ENCODE measurements around the gene COX5B.
"Not testable (repeated sequence)": the region's sequence is repeated elsewhere in the genome, so short reads cannot be mapped to it uniquely, and the experiment has no call there.

Gene COX5B

DNA sequence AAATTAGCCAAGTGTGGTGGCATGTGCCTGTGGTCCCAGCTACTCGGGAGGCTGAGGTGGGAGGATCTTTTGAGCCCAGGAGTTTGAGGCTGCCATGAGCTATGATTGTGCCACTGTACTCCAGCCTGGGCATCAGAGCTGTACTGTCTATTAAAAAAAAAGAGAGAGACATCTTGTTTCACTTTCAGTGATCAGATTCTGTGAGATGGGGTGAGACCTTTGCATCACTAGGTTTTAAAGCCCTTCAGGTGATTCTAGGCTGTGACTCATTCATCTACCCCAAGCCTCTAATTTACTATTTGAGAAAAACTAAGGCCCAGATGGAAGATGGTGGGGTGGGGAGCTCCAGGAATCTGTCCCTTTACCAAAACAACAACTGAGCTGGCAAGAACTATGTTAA, 30.8 kb downstream of the COX5B start:
- Histone ChIP-seq H3K4me1 (ENCODE audit: insufficient read depth, insufficient read length) (no peaks in the 10 kb centered on the region), H3K9ac (ENCODE audit: insufficient read length, low read depth) (no peak overlapping the region), H3K4me3 (ENCODE audit: insufficient read length, low read depth) (no peak overlapping the region), H3K36me3 (ENCODE audit: insufficient read depth, insufficient read length, low read length) (no peaks in the 10 kb centered on the region), H3K27me3 (ENCODE audit: insufficient read depth, insufficient read length) (no peaks in the 10 kb centered on the region), H3K9me3 (ENCODE audit: insufficient read depth, low read length) (no peaks in the 10 kb centered on the region; the same call in 1 of the 2 replicates)
- TF ChIP-seq YY1 (IDR thresholded peaks at IDR 0.05; ENCODE audit: insufficient read depth, insufficient read length) (no peak), SUZ12 (IDR thresholded peaks at IDR 0.05; ENCODE audit: extremely low read depth, insufficient read depth, insufficient read length) (no peak), ZNF274 (IDR thresholded peaks at IDR 0.05; ENCODE audit: low read depth, low read length) (no peak)
- no peak for DNase-seq (ENCODE audit: low read depth, low spot score)

DNA sequence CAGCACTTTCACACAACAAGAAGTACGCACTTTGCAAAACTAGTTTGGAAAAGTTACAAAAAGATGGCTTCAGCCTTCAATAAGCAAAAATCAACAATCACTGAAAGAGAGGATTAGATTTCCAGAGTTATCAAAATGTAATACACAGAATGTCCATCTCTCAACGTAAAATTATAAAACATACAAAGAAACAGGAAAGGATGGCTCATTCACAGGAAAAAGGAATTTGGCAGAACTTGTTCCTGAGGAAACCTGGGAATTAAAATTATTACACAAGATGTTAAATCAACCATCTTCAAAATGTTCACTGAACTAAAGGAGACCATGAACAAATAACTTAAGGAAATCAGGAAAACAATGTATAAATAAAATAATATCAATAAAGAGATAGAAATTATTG, 31.6 kb downstream of the COX5B start:
- DNase-seq (ENCODE audit: low read depth, low spot score), result no peak
- no peaks in the 10 kb centered on the region for H3K36me3 ChIP-seq (ENCODE audit: insufficient read depth, insufficient read length, low read length)
- H3K4me1 ChIP-seq (ENCODE audit: insufficient read depth, insufficient read length), result no peaks in the 10 kb centered on the region
- no peaks in the 10 kb centered on the region for H3K27me3 ChIP-seq (ENCODE audit: insufficient read depth, insufficient read length)
- no peak overlapping the region for H3K4me3 ChIP-seq (ENCODE audit: insufficient read length, low read depth)
- no peaks in the 10 kb centered on the region; the same call in 1 of the 2 replicates for H3K9me3 ChIP-seq (ENCODE audit: insufficient read depth, low read length)
- no peak overlapping the region for H3K9ac ChIP-seq (ENCODE audit: insufficient read length, low read depth)
- TF ChIP-seq ZNF274 (IDR thresholded peaks at IDR 0.05; ENCODE audit: low read depth, low read length) (no peak), YY1 (IDR thresholded peaks at IDR 0.05; ENCODE audit: insufficient read depth, insufficient read length) (no peak), SUZ12 (IDR thresholded peaks at IDR 0.05; ENCODE audit: extremely low read depth, insufficient read depth, insufficient read length) (no peak)

DNA sequence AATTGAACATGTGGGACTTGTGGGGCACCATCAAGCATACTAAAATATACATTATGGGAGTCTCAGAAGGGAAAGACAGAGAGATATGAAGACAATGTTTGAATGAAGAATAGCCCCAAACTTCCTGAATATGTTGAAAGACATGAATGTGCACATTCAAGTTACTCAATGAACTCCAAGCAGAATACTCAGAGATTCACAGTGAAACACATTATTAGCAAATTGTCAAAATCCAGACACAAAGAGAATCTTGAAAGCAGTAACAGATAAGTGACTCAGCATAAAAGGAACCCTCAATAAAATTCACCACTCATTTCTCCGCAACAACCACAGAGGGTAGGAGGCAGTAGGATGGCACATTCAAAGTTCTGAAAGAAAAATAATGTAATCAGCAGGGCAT, 32.4 kb downstream of the COX5B start:
- H3K9ac ChIP-seq (ENCODE audit: insufficient read length, low read depth), result no peak overlapping the region
- H3K27me3 ChIP-seq (ENCODE audit: insufficient read depth, insufficient read length), result no peaks in the 10 kb centered on the region
- no peaks in the 10 kb centered on the region; the same call in 1 of the 2 replicates for H3K9me3 ChIP-seq (ENCODE audit: insufficient read depth, low read length)
- H3K4me1 ChIP-seq (ENCODE audit: insufficient read depth, insufficient read length), result no peaks in the 10 kb centered on the region
- no peaks in the 10 kb centered on the region for H3K36me3 ChIP-seq (ENCODE audit: insufficient read depth, insufficient read length, low read length)
- no peak for DNase-seq (ENCODE audit: low read depth, low spot score)
- TF ChIP-seq SUZ12 (IDR thresholded peaks at IDR 0.05; ENCODE audit: extremely low read depth, insufficient read depth, insufficient read length) (no peak), ZNF274 (IDR thresholded peaks at IDR 0.05; ENCODE audit: low read depth, low read length) (no peak), YY1 (IDR thresholded peaks at IDR 0.05; ENCODE audit: insufficient read depth, insufficient read length) (no peak)
- no peak overlapping the region for H3K4me3 ChIP-seq (ENCODE audit: insufficient read length, low read depth)

DNA sequence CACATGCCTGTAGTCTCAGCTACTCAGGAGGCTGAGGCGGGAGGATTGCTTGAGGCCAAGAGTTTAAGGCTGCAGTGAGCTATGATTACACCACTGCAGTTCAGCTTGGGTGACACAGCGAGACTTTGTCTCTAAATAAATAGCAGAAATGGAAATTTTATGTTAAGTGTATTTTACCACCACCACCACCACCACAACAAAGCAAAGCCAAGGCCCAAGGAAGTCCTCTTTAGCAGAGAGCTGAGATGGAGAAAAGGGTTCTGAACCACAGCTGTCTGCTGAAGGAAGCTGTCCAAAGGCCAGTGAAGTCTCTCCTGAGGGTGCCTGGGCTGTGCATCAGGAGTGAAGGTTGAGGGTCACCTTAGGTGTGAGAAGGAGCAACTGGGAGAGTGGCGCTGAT, 41.4 kb downstream of the COX5B start:
- H3K9me3 ChIP-seq (ENCODE audit: insufficient read depth, low read length); DNase-seq (ENCODE audit: low read depth, low spot score); H3K9ac ChIP-seq (ENCODE audit: insufficient read length, low read depth); H3K36me3 ChIP-seq (ENCODE audit: insufficient read depth, insufficient read length, low read length); H3K4me1 ChIP-seq (ENCODE audit: insufficient read depth, insufficient read length); H3K27me3 ChIP-seq (ENCODE audit: insufficient read depth, insufficient read length); H3K4me3 ChIP-seq (ENCODE audit: insufficient read length, low read depth): not testable (repeated sequence)

DNA sequence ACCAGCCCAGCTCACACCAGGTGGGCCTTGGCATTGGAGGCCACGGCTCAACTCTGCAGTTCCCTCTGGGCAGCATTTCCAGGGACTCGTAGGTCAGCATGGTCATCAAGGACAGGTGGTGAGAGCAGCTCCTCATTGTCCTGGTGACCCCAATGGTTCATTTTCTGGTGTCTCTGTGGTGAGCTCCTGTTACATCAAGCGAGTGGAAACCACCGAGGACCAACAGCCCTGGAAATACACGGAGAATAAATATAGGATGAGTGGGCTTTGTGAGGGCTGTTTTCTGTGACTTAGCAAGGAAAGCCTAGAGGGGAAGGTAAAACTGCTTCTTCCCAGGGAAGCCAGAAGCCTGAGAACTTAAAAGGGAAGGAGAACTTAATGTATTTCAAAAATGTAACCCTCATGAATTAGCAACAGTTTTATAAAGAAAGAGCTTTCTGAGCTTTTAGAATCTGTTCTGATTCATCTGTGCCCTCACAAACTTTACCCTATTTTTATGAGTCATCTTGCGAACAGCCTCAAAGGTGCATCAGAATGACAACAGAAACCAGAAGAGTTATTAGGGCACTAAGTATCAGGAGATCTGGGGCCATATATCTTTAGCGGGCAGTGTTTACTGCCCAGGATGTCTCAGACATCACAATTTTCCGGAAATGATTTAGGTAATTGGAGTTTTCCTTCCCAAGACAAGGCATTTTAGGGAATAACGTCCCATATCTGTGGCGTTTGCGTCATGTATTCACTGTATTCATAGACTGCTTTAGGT, 42.4 kb downstream of the COX5B start:
- H3K27me3 ChIP-seq (ENCODE audit: insufficient read depth, insufficient read length), result no peaks in the 10 kb centered on the region
- TF ChIP-seq YY1 (IDR thresholded peaks at IDR 0.05; ENCODE audit: insufficient read depth, insufficient read length), result no peak
- TF ChIP-seq SUZ12 (IDR thresholded peaks at IDR 0.05; ENCODE audit: extremely low read depth, insufficient read depth, insufficient read length), result no peak
- no peak for TF ChIP-seq ZNF274 (IDR thresholded peaks at IDR 0.05; ENCODE audit: low read depth, low read length)
- no peak overlapping the region for H3K9ac ChIP-seq (ENCODE audit: insufficient read length, low read depth)
- H3K4me3 ChIP-seq (ENCODE audit: insufficient read length, low read depth), result no peak overlapping the region
- H3K9me3 ChIP-seq (ENCODE audit: insufficient read depth, low read length), result peaks cover 5% of the 10 kb centered on the region
- DNase-seq (ENCODE audit: low read depth, low spot score), result no peak
- H3K36me3 ChIP-seq (ENCODE audit: insufficient read depth, insufficient read length, low read length), result no peaks in the 10 kb centered on the region
- H3K4me1 ChIP-seq (ENCODE audit: insufficient read depth, insufficient read length), result peaks cover 3% of the 10 kb centered on the region

DNA sequence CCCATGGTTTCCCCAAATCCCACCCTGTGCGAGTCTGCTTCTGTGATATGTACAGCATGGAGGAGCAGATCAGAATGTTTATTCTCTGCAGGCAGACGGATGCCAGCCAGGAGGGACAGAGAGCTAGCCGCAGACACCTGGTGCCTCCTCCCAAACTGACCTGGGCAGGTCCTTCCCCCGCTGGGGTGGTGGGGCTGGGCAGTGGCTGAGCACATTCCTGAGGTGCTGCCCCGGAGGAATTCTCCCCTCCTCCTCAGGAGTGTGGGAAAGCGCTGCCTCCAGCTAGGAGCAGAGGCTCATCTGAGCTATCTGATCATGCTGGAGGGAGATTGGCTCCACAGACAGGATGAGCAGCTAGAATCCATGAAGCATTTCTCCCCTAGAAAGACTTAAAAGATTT, 45.3 kb downstream of the COX5B start:
- Histone ChIP-seq H3K4me1 (ENCODE audit: insufficient read depth, insufficient read length) (peaks cover 3% of the 10 kb centered on the region), H3K27me3 (ENCODE audit: insufficient read depth, insufficient read length) (no peaks in the 10 kb centered on the region), H3K36me3 (ENCODE audit: insufficient read depth, insufficient read length, low read length) (no peaks in the 10 kb centered on the region), H3K9ac (ENCODE audit: insufficient read length, low read depth) (no peak overlapping the region), H3K4me3 (ENCODE audit: insufficient read length, low read depth) (no peak overlapping the region), H3K9me3 (ENCODE audit: insufficient read depth, low read length) (peaks cover 11% of the 10 kb centered on the region; the same call in 1 of the 2 replicates)
- TF ChIP-seq ZNF274 (IDR thresholded peaks at IDR 0.05; ENCODE audit: low read depth, low read length), result no peak
- no peak for TF ChIP-seq SUZ12 (IDR thresholded peaks at IDR 0.05; ENCODE audit: extremely low read depth, insufficient read depth, insufficient read length)
- TF ChIP-seq YY1 (IDR thresholded peaks at IDR 0.05; ENCODE audit: insufficient read depth, insufficient read length), result no peak
- peak; percentile 76 for DNase-seq (ENCODE audit: low read depth, low spot score)

DNA sequence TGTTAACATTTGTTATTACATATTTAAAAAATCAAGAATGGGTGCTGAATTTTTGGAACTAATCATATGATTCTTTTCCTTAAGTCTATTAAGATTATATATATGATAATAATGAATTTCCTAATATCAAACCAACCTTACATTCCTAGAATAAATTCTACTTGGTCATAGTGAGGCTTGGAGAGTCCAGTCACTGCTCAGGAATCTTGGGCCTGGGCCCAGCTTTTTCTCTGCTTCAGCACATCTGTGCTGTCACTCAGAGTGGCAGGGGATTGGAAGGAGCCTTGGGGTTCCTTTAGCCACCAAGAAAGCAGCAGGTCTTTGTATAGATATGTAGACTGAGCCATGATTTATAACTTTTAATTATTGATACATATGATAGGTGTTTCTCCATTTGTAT, 47.6 kb downstream of the COX5B start:
- Histone ChIP-seq H3K9ac (ENCODE audit: insufficient read length, low read depth) (no peak overlapping the region), H3K9me3 (ENCODE audit: insufficient read depth, low read length) (peaks cover 11% of the 10 kb centered on the region; the same call in 1 of the 2 replicates), H3K36me3 (ENCODE audit: insufficient read depth, insufficient read length, low read length) (no peaks in the 10 kb centered on the region), H3K4me1 (ENCODE audit: insufficient read depth, insufficient read length) (peaks cover 3% of the 10 kb centered on the region), H3K4me3 (ENCODE audit: insufficient read length, low read depth) (no peak overlapping the region), H3K27me3 (ENCODE audit: insufficient read depth, insufficient read length) (no peaks in the 10 kb centered on the region)
- no peak for DNase-seq (ENCODE audit: low read depth, low spot score)
- TF ChIP-seq YY1 (IDR thresholded peaks at IDR 0.05; ENCODE audit: insufficient read depth, insufficient read length), result no peak
- no peak for TF ChIP-seq ZNF274 (IDR thresholded peaks at IDR 0.05; ENCODE audit: low read depth, low read length)
- TF ChIP-seq SUZ12 (IDR thresholded peaks at IDR 0.05; ENCODE audit: extremely low read depth, insufficient read depth, insufficient read length), result no peak

Measured in NT2/D1 (cell line).